Measurements from ENCODE around the gene CPED1. TPM values are rescaled to one million over a fixed set of nuclear protein-coding genes. Genes with fewer than 3 reads are reported as not detected.

CPED1 gene
- total and polyA plus RNA-seq, 5 donors = 3.9 to 31.1 (median 28.0) TPM

- no peak for ATAC-seq
- intact Hi-C loops (cut with DNase I) = no loop called here
Measured at GRCh38 chr7:121294448-121294992, 306.0 kb downstream of the CPED1 start.

GRCh38 chr7:121297843-121298242, 309.3 kb downstream of the CPED1 start:
- 72% methylated on average over 2 of the region's 2 CpGs for WGBS
- no peaks in the 10 kb centered on the region for H3K9me3 ChIP-seq (ENCODE audit: control insufficient read depth, low read length)
- ATAC-seq (no peak), DNase-seq (no peak)
- H3K4me3 ChIP-seq (ENCODE audit: low read length) = no peak overlapping the region
- H3K27me3 ChIP-seq (ENCODE audit: control insufficient read depth, insufficient read depth) = no peaks in the 10 kb centered on the region
- no peaks in the 10 kb centered on the region for H3K4me1 ChIP-seq (ENCODE audit: control insufficient read depth, insufficient read depth, low read length)
- intact Hi-C loops (cut with DNase I) = no loop called here
- H3K27ac ChIP-seq (ENCODE audit: low read length) = no peak overlapping the region

More at GRCh38 chr7:121294448-121294992, 306.0 kb downstream of the CPED1 start:
- Histone ChIP-seq H3K4me1 (ENCODE audit: control insufficient read depth, insufficient read depth, low read length) (no peaks in the 10 kb centered on the region), H3K27me3 (ENCODE audit: control insufficient read depth, insufficient read depth) (no peaks in the 10 kb centered on the region), H3K27ac (ENCODE audit: low read length) (no peak overlapping the region), H3K4me3 (ENCODE audit: low read length) (no peak overlapping the region), H3K9me3 (ENCODE audit: control insufficient read depth, low read length) (no peaks in the 10 kb centered on the region)
- WGBS = 79% methylated on average over 2 of the region's 2 CpGs
- no peak for DNase-seq

DNA sequence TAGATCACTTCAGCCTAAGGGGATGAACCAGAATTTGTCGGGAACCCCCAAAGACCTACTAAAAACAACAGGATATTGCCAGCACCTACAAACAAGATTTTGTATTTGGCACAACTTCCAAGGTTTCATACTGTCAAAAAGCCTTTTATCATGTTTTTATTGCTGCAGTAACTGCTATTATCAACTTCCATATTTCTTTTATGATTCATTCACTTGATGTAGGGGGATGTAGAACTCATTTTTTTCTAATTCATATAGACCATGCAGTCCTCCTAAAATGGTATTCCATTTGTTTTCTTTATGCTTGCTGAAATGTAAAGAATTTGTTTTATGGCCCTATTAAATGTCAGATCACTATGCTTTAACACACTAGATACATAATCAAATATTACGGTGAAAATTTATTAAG, 310.3 kb downstream of the CPED1 start:
- no peak for ATAC-seq
- intact Hi-C loops (cut with DNase I) = no loop called here

DNA sequence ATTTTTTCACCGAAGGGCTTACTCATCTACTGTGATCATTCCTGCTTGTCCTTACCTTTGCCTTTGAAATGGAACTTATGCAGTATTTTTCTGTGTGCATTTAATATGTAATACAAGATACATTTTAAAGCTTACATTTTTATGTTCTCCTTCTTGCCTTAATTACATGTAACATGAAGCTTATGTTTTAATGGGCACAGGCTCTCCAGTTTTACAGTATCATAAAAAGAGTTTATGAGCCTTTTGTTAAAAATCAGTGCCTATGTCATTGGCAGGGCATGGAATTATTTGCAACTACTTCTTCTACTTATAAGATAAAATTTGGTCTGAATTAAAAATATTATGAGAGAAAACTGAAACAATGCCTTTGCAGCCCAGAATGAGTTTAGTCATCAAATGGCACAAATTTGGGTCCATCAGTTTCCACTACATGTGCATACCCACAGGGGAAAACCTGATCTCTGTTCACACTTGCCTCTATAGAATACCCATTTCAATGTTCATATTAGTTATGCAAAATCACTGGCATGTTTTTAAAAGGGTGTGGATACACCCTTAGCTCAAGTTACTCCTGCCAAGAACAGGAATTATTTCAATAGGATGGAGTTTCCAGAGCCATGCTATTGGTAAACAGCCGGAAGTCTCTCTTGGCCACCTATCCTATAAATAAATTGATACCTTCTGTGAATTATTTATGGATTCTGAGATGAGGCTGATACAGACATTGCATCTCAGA, 312.3 kb downstream of the CPED1 start:
- intact Hi-C loops (cut with DNase I) = no loop called here
- WGBS = 90% methylated on average over 2 of the region's 2 CpGs
- no peak for DNase-seq

More for the DNA sequence above, 310.3 kb downstream of the CPED1 start:
- Histone ChIP-seq H3K4me1 (ENCODE audit: control insufficient read depth, insufficient read depth, low read length) (no peaks in the 10 kb centered on the region), H3K27me3 (ENCODE audit: control insufficient read depth, insufficient read depth) (no peaks in the 10 kb centered on the region), H3K9me3 (ENCODE audit: control insufficient read depth, low read length) (no peaks in the 10 kb centered on the region), H3K4me3 (ENCODE audit: low read length) (no peak overlapping the region), H3K27ac (ENCODE audit: low read length) (no peak overlapping the region)
- DNase-seq = no peak
- WGBS = 86% methylated on average over 2 of the region's 2 CpGs

GRCh38 chr7:121301446-121302213, 313.1 kb downstream of the CPED1 start:
- Histone ChIP-seq H3K9me3 (ENCODE audit: control insufficient read depth, low read length) (no peaks in the 10 kb centered on the region), H3K27ac (ENCODE audit: low read length) (no peak overlapping the region), H3K4me3 (ENCODE audit: low read length) (no peak overlapping the region), H3K4me1 (ENCODE audit: control insufficient read depth, insufficient read depth, low read length) (no peaks in the 10 kb centered on the region), H3K27me3 (ENCODE audit: control insufficient read depth, insufficient read depth) (no peaks in the 10 kb centered on the region)
- WGBS = 73% methylated on average over 9 of the region's 9 CpGs
- intact Hi-C loops (cut with DNase I) = no loop called here
- DNase-seq (no peak), ATAC-seq (no peak)

More for the DNA sequence above, 312.3 kb downstream of the CPED1 start:
- H3K9me3 ChIP-seq (ENCODE audit: control insufficient read depth, low read length) = no peaks in the 10 kb centered on the region
- H3K4me1 ChIP-seq (ENCODE audit: control insufficient read depth, insufficient read depth, low read length) = no peaks in the 10 kb centered on the region
- no peaks in the 10 kb centered on the region for H3K27me3 ChIP-seq (ENCODE audit: control insufficient read depth, insufficient read depth)
- H3K4me3 ChIP-seq (ENCODE audit: low read length) = no peak overlapping the region
- no peak for ATAC-seq
- H3K27ac ChIP-seq (ENCODE audit: low read length) = no peak overlapping the region

DNA sequence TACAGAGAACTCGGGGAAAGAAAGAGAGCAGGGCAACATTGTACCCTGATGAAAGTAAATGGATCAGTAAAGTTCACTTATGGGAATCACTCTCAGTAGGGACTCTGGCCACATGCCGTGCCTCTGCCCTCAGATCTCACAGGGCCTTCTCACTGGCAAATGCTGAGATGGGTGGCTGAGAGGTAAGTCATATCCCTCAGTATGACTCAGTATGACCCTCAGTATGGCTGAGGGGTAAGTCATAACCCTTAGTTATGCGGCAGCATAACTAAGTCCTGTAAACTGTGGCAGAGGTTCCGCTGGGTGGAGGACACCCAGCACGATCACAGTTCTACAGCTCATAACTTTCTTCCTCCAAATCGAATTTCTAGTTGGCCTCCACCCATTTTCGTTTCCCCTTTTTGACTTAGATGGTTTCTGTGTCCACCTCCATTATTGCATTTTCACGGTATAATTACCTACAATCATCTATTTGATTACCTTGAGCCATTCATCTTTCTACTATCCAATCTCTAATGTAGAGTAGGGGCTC, 313.8 kb downstream of the CPED1 start:
- DNase-seq = no peak
- ATAC-seq = no peak
- Histone ChIP-seq H3K4me3 (ENCODE audit: low read length) (no peak overlapping the region), H3K27me3 (ENCODE audit: control insufficient read depth, insufficient read depth) (no peaks in the 10 kb centered on the region), H3K4me1 (ENCODE audit: control insufficient read depth, insufficient read depth, low read length) (no peaks in the 10 kb centered on the region), H3K9me3 (ENCODE audit: control insufficient read depth, low read length) (no peaks in the 10 kb centered on the region), H3K27ac (ENCODE audit: low read length) (no peak overlapping the region)
- 91% methylated on average over 8 of the region's 8 CpGs for WGBS
- intact Hi-C loops (cut with DNase I) = no loop called here

DNA sequence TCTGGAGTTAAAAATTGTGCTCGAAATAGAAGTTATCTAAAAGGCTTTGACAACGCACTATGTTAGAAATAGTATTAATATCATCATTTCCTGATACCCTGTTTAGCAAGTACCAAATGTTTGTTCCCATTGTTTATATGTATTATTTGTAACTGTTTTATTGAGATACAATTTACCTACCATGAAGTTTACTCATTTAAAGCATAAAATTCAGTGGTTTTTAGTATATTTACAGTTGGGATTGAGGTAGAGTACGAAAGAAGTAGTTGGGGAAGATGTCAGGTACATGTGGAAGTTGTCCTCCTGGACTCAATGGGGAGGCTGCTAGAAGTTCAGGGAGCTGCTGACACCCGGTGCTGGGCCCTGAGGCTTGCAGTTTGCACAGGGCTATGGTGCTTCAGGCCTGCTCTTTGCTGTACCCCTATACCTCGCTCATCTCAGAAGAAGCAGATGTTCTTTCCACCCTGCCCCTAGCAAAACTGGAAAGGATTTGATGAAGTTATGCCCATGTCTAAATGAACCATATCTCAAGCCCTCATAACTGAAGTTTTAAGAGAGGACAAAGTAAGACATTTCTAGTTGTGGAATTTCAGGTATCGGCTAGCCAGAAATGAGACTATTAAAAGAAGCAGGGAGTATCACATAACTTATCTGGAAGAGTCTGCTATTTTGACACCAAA, 315.1 kb downstream of the CPED1 start:
- no peak overlapping the region for H3K4me3 ChIP-seq (ENCODE audit: low read length)
- no peaks in the 10 kb centered on the region for H3K27me3 ChIP-seq (ENCODE audit: control insufficient read depth, insufficient read depth)
- no peaks in the 10 kb centered on the region for H3K9me3 ChIP-seq (ENCODE audit: control insufficient read depth, low read length)
- ATAC-seq (no peak), DNase-seq (no peak)
- no peaks in the 10 kb centered on the region for H3K4me1 ChIP-seq (ENCODE audit: control insufficient read depth, insufficient read depth, low read length)
- intact Hi-C loops (cut with DNase I) = no loop called here
- no peak overlapping the region for H3K27ac ChIP-seq (ENCODE audit: low read length)
- WGBS = 89% methylated on average over 6 of the region's 6 CpGs

DNA sequence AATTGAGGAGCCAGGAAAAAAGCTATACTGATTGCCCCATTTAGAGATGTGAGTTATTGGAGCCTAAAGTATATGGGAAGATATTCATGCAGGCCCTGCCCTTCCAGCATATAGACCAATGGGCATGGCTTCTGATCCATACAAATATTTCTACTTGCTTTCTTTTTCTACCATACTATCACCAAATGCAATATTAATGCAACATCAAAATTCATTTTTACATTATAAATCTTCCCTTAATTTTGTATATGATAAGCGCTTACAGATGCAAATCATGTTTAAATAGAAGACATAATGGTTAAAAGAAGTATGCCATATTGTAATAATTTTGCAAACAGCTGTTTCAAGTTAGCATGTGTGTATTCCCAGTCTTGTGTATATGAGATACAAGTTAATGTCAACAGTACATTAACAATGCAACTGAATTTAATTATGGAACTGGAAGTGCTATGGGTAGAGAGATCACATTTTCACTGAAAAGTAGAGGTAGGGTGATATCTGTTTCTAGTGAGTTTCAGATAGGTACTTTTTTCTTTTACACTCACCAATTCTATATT, 315.7 kb downstream of the CPED1 start:
- intact Hi-C loops (cut with DNase I) = no loop called here
- ATAC-seq = no peak
- Histone ChIP-seq H3K27ac (ENCODE audit: low read length) (no peak overlapping the region), H3K9me3 (ENCODE audit: control insufficient read depth, low read length) (no peaks in the 10 kb centered on the region), H3K4me1 (ENCODE audit: control insufficient read depth, insufficient read depth, low read length) (no peaks in the 10 kb centered on the region), H3K27me3 (ENCODE audit: control insufficient read depth, insufficient read depth) (no peaks in the 10 kb centered on the region), H3K4me3 (ENCODE audit: low read length) (no peak overlapping the region)
- 93% methylated on average over 1 of the region's 1 CpG for WGBS
- DNase-seq = no peak

DNA sequence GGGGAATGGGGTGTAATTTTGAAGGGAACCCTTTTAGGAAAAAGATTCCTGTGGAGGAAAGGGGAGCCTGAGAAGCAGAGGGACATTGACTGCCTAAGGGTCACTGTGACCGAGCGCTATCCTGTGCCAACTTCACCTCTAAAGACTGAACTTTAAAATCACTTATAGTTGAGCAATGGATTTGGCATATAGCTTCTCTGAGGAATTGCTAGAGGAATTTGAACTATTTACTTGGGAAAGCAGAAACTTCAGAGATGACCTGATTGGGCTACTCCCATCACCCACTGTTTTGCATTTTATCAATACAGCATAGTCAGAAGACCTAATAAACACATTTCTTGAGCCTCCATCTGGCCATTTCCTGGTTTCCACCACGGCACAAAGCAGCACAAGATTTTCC, 316.6 kb downstream of the CPED1 start:
- H3K9me3 ChIP-seq (ENCODE audit: control insufficient read depth, low read length) = no peaks in the 10 kb centered on the region
- DNase-seq (no peak), ATAC-seq (no peak)
- WGBS = 78% methylated on average over 3 of the region's 3 CpGs
- no peak overlapping the region for H3K4me3 ChIP-seq (ENCODE audit: low read length)
- no peak overlapping the region for H3K27ac ChIP-seq (ENCODE audit: low read length)
- H3K27me3 ChIP-seq (ENCODE audit: control insufficient read depth, insufficient read depth) = no peaks in the 10 kb centered on the region
- H3K4me1 ChIP-seq (ENCODE audit: control insufficient read depth, insufficient read depth, low read length) = no peaks in the 10 kb centered on the region
- intact Hi-C loops (cut with DNase I) = no loop called here

DNA sequence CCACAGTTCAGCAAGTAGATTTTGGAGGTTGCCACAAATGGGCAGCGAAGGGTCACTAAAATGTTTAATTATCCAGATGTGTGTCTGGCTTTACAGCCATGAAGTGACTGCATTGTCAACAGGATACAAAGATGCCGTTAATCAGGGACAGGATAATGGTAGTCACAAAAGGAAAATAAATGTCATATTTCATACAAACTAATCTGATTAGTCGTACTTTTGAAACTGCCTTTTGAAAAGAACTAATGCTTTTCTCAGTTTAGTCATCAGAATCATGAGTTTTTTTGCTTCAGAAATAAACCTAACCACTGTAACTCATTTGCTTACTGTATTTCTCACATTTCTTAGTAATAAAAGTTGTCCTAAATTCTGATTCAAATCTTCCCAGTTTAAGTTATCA, 318.1 kb downstream of the CPED1 start:
- H3K4me1 ChIP-seq (ENCODE audit: control insufficient read depth, insufficient read depth, low read length) = no peaks in the 10 kb centered on the region
- 45% methylated on average over 3 of the region's 3 CpGs for WGBS

More for the DNA sequence above, 318.1 kb downstream of the CPED1 start:
- no peak for DNase-seq
- H3K27ac ChIP-seq (ENCODE audit: low read length) = no peak overlapping the region
- no peaks in the 10 kb centered on the region for H3K27me3 ChIP-seq (ENCODE audit: control insufficient read depth, insufficient read depth)
- no peak for ATAC-seq
- H3K4me3 ChIP-seq (ENCODE audit: low read length) = no peak overlapping the region
- intact Hi-C loops (cut with DNase I) = no loop called here
- no peaks in the 10 kb centered on the region for H3K9me3 ChIP-seq (ENCODE audit: control insufficient read depth, low read length)
